Uterus (tissue), 4 donors: ENCODE measurements around the gene MTHFSD. TPM values are rescaled to one million over a fixed set of nuclear protein-coding genes. Genes with fewer than 3 reads are reported as not detected.

Experiments
- DNase-seq, 2 donors: peaks; one replicate each; pipeline ENCODE4 v3.0.0-alpha.2; 2019 to 2020
- H3K27ac ChIP-seq, 2 donors: fragments of 200-600 bp; sonication (generic); 1 replicate in 1 of 2; 2 replicates in 1 of 2; pipeline ENCODE4 v1.5.1; 2016 to 2018
- H3K27me3 ChIP-seq, 2 donors: fragments of 200-600 bp; sonication (generic); one replicate each; pipeline ENCODE4 v1.5.1; 2018 to 2019; ENCODE audit warnings: control low read depth in 1 of 2
- H3K36me3 ChIP-seq, 2 donors: fragments of 200-600 bp; sonication (generic); one replicate each; pipeline ENCODE4 v1.5.1; 2019; ENCODE audit warnings: control low read depth in 1 of 2
- H3K4me1 ChIP-seq, 2 donors: fragments of 200-600 bp; sonication (generic); one replicate each; pipeline ENCODE4 v1.5.1; 2018 to 2019; ENCODE audit warnings: control low read depth in 1 of 2
- H3K4me3 ChIP-seq, 2 donors: fragments of 200-600 bp; sonication (generic); 1 replicate in 1 of 2; 2 replicates in 1 of 2; pipeline ENCODE4 v1.5.1; 2018 to 2019; ENCODE audit warnings: mild to moderate bottlenecking in 1 of 2
- H3K9me3 ChIP-seq, 2 donors: fragments of 200-600 bp; sonication (generic); one replicate each; pipeline ENCODE4 v1.5.1; 2019; ENCODE audit warnings: control low read depth in 1 of 2
- POLR2A ChIP-seq, 2 donors: fragments of 450-650 bp; IDR thresholded peaks; one replicate each; pipeline ENCODE4 v1.6.1; 2016; ENCODE audit warnings: antibody characterized with exemption in 2 of 2, mild to moderate bottlenecking in 1 of 2, moderate library complexity in 1 of 2
- intact Hi-C: fragments of 100-400 bp; cut with DNase I; formaldehyde crosslinking; loops from one replicate; pipeline ENCODE4 v1.15.1; 2023; ENCODE audit warnings: low total_unique reads
- total RNA-seq, 4 donors: library from RNA; depleted of rRNA in 3 of 4; stranded (reverse); fragments of >200 nt in 3 of 4; gene quantifications; one replicate each; pipeline versions ENCODE4 v1.1.0 to v1.2.4, GENCODE V29; 2014 to 2023
- TF ChIP-seq, protein P1 (sequence below), 4 experiments: fragments of 200-600 bp in 2 of 4; fragments of 450-650 bp in 2 of 4; sonication (generic) in 2 of 4; IDR thresholded peaks; one replicate each; pipeline ENCODE4 v1.5.1; 2016 to 2019; ENCODE audit warnings: antibody characterized with exemption in 4 of 4, mild to moderate bottlenecking in 2 of 4, moderate library complexity in 1 of 4
- donor health status: DM: yes; HTN: yes; CAD: no.

Gene MTHFSD, protein sequence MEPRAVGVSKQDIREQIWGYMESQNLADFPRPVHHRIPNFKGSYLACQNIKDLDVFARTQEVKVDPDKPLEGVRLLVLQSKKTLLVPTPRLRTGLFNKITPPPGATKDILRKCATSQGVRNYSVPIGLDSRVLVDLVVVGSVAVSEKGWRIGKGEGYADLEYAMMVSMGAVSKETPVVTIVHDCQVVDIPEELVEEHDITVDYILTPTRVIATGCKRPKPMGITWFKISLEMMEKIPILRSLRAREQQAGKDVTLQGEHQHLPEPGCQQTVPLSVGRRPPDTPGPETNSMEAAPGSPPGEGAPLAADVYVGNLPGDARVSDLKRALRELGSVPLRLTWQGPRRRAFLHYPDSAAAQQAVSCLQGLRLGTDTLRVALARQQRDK
- total RNA-seq, result 10 to 100 TPM in 2 of 4 donors, 1 to 10 TPM in 2; 2.9 to 26.0 (median 13.1) TPM

DNA sequence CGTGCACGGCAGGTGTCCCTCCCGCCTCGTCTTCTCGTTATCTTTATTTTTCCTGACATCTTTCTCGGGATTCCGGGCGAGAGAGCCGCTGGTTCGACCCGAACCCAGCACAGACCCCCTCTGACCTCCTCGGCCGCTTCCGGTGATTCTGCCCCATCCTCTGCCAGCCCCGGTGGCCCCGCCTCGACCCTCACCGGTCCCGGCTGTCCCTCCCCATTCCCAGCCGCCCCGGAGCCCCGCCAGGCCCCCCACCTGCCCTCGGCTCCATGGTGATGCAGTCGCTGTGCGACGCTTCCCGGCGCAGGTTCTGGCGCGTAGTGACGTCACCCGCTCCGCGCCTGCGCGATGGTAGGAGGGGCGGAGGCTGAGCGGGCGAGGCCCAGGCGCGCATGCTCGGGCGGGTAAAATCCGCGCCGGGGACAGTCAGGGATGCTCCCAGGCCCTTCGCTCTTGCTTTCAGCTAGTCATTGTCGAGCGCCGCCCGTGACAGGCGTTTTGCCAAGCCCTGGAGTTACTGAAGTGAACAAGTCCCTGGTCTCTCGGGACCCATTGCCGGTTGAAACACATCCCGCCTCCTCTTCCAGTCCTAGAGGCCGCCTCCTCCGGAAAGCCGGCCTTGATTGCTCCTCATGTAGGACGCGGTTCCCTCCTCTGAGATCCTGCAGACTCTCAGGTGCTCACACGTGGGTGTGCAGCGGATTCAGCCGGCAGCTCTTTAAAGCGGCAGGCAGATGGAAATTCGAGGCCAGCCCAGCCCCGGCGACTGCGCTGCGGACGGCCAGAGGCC, at the start of gene MTHFSD:
Gene MTHFSD, minus strand, starts transcription at position 319 of the 787 bp plus-strand sequence. Its CDS starts 51 bp downstream, at position 268.
- Histone ChIP-seq H3K9me3 (no peaks in the 10 kb centered on the region), H3K4me3 (peak within 1 kb of the TSS; percentile 92 to 93), H3K4me1 (no peaks in the 10 kb centered on the region), H3K27ac (peak within 1 kb of the TSS; percentile 83 to 91), H3K36me3 (no peaks in the 10 kb centered on the region), H3K27me3 (no peaks in the 10 kb centered on the region)
- intact Hi-C loops, result no loop called here
- DNase-seq, result peak; percentile 90 to 96
- peak; percentile 63 to 76 for TF ChIP-seq POLR2A (IDR thresholded peaks at IDR 0.05)
- TF ChIP-seq, protein P1, sequence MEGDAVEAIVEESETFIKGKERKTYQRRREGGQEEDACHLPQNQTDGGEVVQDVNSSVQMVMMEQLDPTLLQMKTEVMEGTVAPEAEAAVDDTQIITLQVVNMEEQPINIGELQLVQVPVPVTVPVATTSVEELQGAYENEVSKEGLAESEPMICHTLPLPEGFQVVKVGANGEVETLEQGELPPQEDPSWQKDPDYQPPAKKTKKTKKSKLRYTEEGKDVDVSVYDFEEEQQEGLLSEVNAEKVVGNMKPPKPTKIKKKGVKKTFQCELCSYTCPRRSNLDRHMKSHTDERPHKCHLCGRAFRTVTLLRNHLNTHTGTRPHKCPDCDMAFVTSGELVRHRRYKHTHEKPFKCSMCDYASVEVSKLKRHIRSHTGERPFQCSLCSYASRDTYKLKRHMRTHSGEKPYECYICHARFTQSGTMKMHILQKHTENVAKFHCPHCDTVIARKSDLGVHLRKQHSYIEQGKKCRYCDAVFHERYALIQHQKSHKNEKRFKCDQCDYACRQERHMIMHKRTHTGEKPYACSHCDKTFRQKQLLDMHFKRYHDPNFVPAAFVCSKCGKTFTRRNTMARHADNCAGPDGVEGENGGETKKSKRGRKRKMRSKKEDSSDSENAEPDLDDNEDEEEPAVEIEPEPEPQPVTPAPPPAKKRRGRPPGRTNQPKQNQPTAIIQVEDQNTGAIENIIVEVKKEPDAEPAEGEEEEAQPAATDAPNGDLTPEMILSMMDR (IDR thresholded peaks at IDR 0.05), result peak in 1 of 4 experiments; percentile 42

DNA sequence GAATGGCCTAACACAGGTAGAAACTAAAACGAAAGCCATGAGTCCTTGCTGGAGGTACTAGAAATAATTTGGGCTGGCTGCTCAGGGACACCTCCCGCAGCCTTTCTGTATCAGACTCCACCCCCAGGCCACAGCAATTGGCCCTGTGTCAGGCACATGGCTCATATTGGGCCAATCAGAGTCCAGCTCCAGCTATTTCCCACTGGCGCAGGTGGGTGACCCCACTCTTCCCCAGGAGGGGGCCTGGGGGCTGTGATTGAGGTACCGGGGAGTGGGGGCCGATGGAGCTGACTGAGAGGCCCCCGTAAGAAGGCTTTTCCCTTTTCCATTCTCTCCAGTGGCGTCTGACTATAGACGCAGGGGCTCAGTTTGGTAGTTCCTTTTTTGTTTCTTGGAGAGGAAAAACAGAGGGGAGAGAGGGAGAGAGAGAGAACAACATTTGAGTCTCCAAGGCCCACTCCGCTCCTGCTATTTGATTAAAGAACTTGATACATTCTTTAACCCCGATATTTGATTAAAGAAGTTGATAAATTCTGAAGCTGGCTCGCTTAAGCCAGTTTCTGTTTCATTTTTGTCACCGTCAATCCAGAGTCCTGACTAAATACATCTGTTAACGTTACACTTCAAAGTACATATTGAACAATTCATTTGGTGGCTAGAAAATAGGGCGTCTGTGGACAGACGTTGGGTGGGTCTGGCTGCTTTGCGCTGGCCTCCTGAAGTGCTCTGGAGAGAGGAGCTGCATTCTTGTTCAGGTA, 49.6 kb upstream of the MTHFSD start:
- no peaks in the 10 kb centered on the region for H3K9me3 ChIP-seq
- H3K4me1 ChIP-seq, result no peaks in the 10 kb centered on the region
- H3K27ac ChIP-seq, result no peak overlapping the region
- intact Hi-C loops, result no loop called here
- H3K36me3 ChIP-seq, result no peaks in the 10 kb centered on the region
- no peak overlapping the region for H3K4me3 ChIP-seq
- DNase-seq, result no peak
- H3K27me3 ChIP-seq, result no peaks in the 10 kb centered on the region
- no peak for TF ChIP-seq POLR2A (IDR thresholded peaks at IDR 0.05)
- TF ChIP-seq, protein P1 (IDR thresholded peaks at IDR 0.05), result no peak

DNA sequence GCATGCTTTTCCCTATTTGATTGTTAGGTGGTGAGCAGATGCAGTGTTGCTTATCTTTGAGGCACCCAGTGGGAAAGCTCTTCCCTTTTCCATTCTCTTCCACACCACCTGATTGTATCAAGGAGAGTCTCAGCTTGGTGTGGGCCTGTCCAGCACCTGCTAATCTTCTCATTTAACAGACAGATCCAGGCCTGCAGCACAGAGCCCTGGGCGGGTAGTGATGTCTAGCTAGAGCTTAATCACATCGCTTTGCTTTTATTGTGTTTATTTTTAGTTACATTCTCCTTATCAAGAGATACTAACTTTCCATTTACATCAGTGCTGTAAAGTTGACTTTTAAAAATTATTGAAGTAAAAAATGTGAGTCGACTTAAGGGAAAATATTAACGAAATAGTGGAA, 47.5 kb upstream of the MTHFSD start:
- Histone ChIP-seq H3K27ac (no peak overlapping the region), H3K27me3 (no peaks in the 10 kb centered on the region), H3K4me3 (no peak overlapping the region), H3K9me3 (no peaks in the 10 kb centered on the region), H3K4me1 (no peaks in the 10 kb centered on the region), H3K36me3 (no peaks in the 10 kb centered on the region)
- intact Hi-C loops, result no loop called here
- no peak for DNase-seq
- TF ChIP-seq POLR2A (IDR thresholded peaks at IDR 0.05), result no peak
- TF ChIP-seq, protein P1 (IDR thresholded peaks at IDR 0.05), result no peak

DNA sequence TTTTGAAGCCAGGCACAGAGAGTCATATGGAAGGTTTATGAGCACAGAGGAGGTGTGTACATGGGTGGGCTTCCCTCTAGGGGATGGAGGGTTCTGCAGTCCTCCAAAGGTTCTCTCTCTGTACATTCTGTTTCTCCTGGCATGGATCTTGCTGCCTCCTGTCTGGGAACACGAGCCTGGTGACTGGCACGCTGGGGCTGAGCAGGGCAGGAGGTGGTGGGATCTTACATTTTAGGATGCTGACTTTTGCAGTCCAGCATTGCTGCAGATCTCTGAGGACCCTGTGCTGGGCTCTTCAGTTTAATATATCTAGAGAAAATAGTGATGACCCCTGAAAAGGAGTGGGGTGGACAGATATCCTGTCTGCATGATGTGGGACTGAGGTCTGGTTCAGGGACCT, 46.3 kb upstream of the MTHFSD start:
- no peak overlapping the region for H3K4me3 ChIP-seq
- no peak for DNase-seq
- TF ChIP-seq, protein P1 (IDR thresholded peaks at IDR 0.05), result no peak
- no peak for TF ChIP-seq POLR2A (IDR thresholded peaks at IDR 0.05)
- H3K36me3 ChIP-seq, result no peaks in the 10 kb centered on the region
- no peaks in the 10 kb centered on the region for H3K9me3 ChIP-seq
- H3K27me3 ChIP-seq, result no peaks in the 10 kb centered on the region
- H3K4me1 ChIP-seq, result no peaks in the 10 kb centered on the region
- H3K27ac ChIP-seq, result no peak overlapping the region
- intact Hi-C loops, result no loop called here
